ENCODE measurements around the gene COX20. TPM values are rescaled to one million over a fixed set of nuclear protein-coding genes. Genes with fewer than 3 reads are reported as not detected.

The COX20 gene
- total RNA-seq, 1 experiment from 2014 or later = 33.1 TPM

DNA sequence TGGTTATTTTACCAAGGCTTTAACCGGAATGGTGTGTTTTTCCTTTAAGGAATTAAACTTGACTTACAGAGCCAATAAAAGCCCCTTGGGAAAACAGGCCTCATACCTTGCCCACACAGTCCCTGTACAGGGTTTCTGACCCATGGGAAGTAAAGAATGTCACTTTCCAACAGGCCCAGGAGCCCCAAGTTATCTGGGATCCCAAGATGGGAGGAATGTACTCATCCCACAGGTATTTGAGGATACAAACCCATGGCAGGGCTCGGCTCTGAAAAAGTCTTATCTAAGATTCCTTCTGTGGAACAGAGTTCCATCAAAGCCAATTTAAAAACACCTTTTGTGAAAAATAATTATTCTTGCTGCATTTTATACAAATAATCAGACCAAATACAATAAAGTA lies 15.3 kb upstream of the COX20 start:
- Mint-ChIP-seq H3K9me3 (peaks cover 3% of the 10 kb centered on the region), H3K36me3 (peaks cover 24% of the 10 kb centered on the region), H3K4me3 (no peak overlapping the region), H3K27me3 (ENCODE audit: low read depth) (no peaks in the 10 kb centered on the region), H3K27ac (no peak overlapping the region), H3K4me1 (peaks cover 50% of the 10 kb centered on the region)
- DNase-seq (ENCODE audit: low spot score) (no peak), ATAC-seq (no peak)
- no peak for TF ChIP-seq ZBTB21 (CRISPR knock-in tag; IDR thresholded peaks at IDR 0.05; ENCODE audit: borderline replicate concordance)
- TF ChIP-seq, protein P1, sequence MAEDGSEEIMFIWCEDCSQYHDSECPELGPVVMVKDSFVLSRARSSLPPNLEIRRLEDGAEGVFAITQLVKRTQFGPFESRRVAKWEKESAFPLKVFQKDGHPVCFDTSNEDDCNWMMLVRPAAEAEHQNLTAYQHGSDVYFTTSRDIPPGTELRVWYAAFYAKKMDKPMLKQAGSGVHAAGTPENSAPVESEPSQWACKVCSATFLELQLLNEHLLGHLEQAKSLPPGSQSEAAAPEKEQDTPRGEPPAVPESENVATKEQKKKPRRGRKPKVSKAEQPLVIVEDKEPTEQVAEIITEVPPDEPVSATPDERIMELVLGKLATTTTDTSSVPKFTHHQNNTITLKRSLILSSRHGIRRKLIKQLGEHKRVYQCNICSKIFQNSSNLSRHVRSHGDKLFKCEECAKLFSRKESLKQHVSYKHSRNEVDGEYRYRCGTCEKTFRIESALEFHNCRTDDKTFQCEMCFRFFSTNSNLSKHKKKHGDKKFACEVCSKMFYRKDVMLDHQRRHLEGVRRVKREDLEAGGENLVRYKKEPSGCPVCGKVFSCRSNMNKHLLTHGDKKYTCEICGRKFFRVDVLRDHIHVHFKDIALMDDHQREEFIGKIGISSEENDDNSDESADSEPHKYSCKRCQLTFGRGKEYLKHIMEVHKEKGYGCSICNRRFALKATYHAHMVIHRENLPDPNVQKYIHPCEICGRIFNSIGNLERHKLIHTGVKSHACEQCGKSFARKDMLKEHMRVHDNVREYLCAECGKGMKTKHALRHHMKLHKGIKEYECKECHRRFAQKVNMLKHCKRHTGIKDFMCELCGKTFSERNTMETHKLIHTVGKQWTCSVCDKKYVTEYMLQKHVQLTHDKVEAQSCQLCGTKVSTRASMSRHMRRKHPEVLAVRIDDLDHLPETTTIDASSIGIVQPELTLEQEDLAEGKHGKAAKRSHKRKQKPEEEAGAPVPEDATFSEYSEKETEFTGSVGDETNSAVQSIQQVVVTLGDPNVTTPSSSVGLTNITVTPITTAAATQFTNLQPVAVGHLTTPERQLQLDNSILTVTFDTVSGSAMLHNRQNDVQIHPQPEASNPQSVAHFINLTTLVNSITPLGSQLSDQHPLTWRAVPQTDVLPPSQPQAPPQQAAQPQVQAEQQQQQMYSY (CRISPR knock-in tag; IDR thresholded peaks at IDR 0.05) = no peak
- TF ChIP-seq ZNF121 (CRISPR knock-in tag; IDR thresholded peaks at IDR 0.05) = no peak
- ChIA-PET CTCF (no interaction called here), POLR2A (no interaction called here)

DNA sequence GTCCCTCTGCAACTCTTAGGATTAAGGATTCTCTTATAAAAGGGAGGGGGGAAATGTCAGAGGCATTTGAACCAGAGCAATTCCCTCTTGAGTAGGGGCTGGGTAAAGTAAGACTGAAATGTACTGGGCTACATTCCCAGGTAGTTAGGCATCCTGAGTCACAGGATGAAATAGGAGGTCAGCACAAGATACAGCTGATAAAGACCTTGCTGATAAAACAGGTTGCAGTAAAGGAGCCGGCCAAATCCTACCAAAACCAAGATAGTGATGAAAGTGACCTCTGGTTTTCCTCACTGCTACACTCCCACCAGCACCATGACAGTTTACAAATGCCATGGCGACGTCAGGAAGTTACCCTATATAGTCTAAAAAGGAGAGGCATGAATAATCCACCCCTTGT lies 14.3 kb upstream of the COX20 start:
- Mint-ChIP-seq H3K9me3 (peaks cover 3% of the 10 kb centered on the region), H3K4me3 (no peak overlapping the region), H3K4me1 (peaks cover 55% of the 10 kb centered on the region), H3K27ac (0 out of 2 replicates have a peak overlapping the region, but pooled peaks have one; percentile 29), H3K36me3 (peaks cover 27% of the 10 kb centered on the region), H3K27me3 (ENCODE audit: low read depth) (no peaks in the 10 kb centered on the region)
- POLR2A ChIA-PET = no interaction called here
- TF ChIP-seq TEAD1 (CRISPR knock-in tag; IDR thresholded peaks at IDR 0.05) = no peak
- no peak for TF ChIP-seq GRHL2 (CRISPR knock-in tag; IDR thresholded peaks at IDR 0.05; ENCODE audit: insufficient replicate concordance, severe bottlenecking)
- TF ChIP-seq SOX15 (CRISPR knock-in tag; IDR thresholded peaks at IDR 0.05) = no peak
- no peak for TF ChIP-seq MAX (CRISPR knock-in tag; IDR thresholded peaks at IDR 0.05)
- DNase-seq (ENCODE audit: low spot score) = no peak
- ATAC-seq = no peak
- CTCF ChIA-PET = no interaction called here

DNA sequence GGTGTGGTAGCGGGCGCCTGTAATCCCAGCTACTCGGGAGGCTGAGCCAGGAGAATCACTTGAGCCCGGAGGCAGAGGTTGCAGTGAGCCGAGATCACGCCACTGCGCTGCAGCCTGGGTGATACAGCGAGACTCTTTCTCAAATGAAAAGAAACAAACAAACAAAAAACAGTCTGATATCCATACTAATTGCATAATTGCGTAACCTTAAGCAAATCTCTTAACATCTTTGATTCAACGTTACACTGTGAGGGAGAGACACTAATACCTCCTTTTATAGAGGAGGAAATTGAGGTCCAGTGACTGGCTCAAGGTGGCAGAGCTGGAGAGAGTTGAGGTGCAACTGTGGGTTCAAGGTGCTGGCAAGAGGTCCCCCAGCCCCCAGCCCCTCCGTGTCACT lies 12.6 kb upstream of the COX20 start:
- peaks cover 31% of the 10 kb centered on the region for H3K36me3 Mint-ChIP-seq
- H3K27me3 Mint-ChIP-seq (ENCODE audit: low read depth) = no peaks in the 10 kb centered on the region
- no peak overlapping the region for H3K4me3 Mint-ChIP-seq
- ATAC-seq (no peak), DNase-seq (ENCODE audit: low spot score) (no peak)
- POLR2A ChIA-PET = no interaction called here
- CTCF ChIA-PET = no interaction called here
- H3K4me1 Mint-ChIP-seq = peaks cover 48% of the 10 kb centered on the region
- peaks cover 3% of the 10 kb centered on the region for H3K9me3 Mint-ChIP-seq
- TF ChIP-seq SOX15 (CRISPR knock-in tag; IDR thresholded peaks at IDR 0.05) (no peak), ZNF219 (CRISPR knock-in tag; IDR thresholded peaks at IDR 0.05; ENCODE audit: borderline replicate concordance) (no peak), CREM (CRISPR knock-in tag; IDR thresholded peaks at IDR 0.05) (no peak), TEAD4 (CRISPR knock-in tag; IDR thresholded peaks at IDR 0.05) (no peak), TCF7 (CRISPR knock-in tag; IDR thresholded peaks at IDR 0.05; ENCODE audit: low read depth) (no peak), CTCF (IDR thresholded peaks at IDR 0.05) (no peak), ATF6 (CRISPR knock-in tag; IDR thresholded peaks at IDR 0.05) (no peak), FOXJ3 (CRISPR knock-in tag; IDR thresholded peaks at IDR 0.05; ENCODE audit: borderline replicate concordance) (no peak), MYBL2 (CRISPR knock-in tag; IDR thresholded peaks at IDR 0.05) (no peak)
- TF ChIP-seq, protein P2, sequence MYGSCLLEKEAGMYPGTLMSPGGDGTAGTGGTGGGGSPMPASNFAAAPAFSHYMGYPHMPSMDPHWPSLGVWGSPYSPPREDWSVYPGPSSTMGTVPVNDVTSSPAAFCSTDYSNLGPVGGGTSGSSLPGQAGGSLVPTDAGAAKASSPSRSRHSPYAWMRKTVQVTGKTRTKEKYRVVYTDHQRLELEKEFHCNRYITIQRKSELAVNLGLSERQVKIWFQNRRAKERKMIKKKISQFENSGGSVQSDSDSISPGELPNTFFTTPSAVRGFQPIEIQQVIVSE (CRISPR knock-in tag; IDR thresholded peaks at IDR 0.05; ENCODE audit: borderline replicate concordance) = no peak
- H3K27ac Mint-ChIP-seq = peak overlapping the region; percentile 84
